Muscle layer of duodenum (tissue), 2 donors: ENCODE results near the gene C11orf16.

ENCODE experiments used
- H3K27ac ChIP-seq: one replicate; pipeline ENCODE4 v1.7.0; 2013; ENCODE audit warnings: mild to moderate bottlenecking, low read length
- H3K27me3 ChIP-seq: one replicate; pipeline ENCODE4 v1.7.0; 2013; ENCODE audit warnings: low read depth, mild to moderate bottlenecking, control low read depth, low read length
- H3K36me3 ChIP-seq, 2 donors: one replicate each; pipeline ENCODE4 v1.7.0; 2013; ENCODE audit warnings: low read length in 2 of 2, control low read depth in 1 of 2, mild to moderate bottlenecking in 1 of 2; ENCODE audit not compliant: insufficient read depth in 2 of 2, control insufficient read depth in 1 of 2
- H3K4me1 ChIP-seq, 2 donors: one replicate each; pipeline ENCODE4 v1.7.0; 2013; ENCODE audit warnings: low read length in 2 of 2, mild to moderate bottlenecking in 2 of 2, control low read depth in 1 of 2, moderate library complexity in 1 of 2; ENCODE audit not compliant: insufficient read depth in 2 of 2, control insufficient read depth in 1 of 2
- H3K4me3 ChIP-seq, 2 donors: one replicate each; pipeline ENCODE4 v1.7.0; 2013; ENCODE audit warnings: low read length in 2 of 2, low read depth in 1 of 2, mild to moderate bottlenecking in 1 of 2
- H3K9me3 ChIP-seq, 2 donors: one replicate each; pipeline ENCODE4 v1.7.0; 2013; ENCODE audit warnings: low read length in 2 of 2, control low read depth in 1 of 2, mild to moderate bottlenecking in 1 of 2; ENCODE audit not compliant: control insufficient read depth in 1 of 2
- donor health status: healthy.

The C11orf16 gene

GRCh38 chr11:8873741-8874405 is 58.9 kb downstream of the C11orf16 start:
- Histone ChIP-seq H3K4me1 (peaks cover 0 to 23% of the 10 kb centered on the region in 2 donors), H3K36me3 (no peaks in the 10 kb centered on the region), H3K27ac (peak overlapping the region; percentile 42), H3K4me3 (peak overlapping the region in 1 of 2 donors; percentile 10), H3K27me3 (peaks cover 3% of the 10 kb centered on the region), H3K9me3 (no peaks in the 10 kb centered on the region)

GRCh38 chr11:8871962-8872361 is 60.8 kb downstream of the C11orf16 start:
- Histone ChIP-seq H3K36me3 (no peaks in the 10 kb centered on the region), H3K27me3 (peaks cover 3% of the 10 kb centered on the region), H3K4me1 (peaks cover 0 to 27% of the 10 kb centered on the region in 2 donors), H3K9me3 (no peaks in the 10 kb centered on the region), H3K4me3 (peak overlapping the region; percentile 84 to 86), H3K27ac (peak overlapping the region; percentile 47)

- H3K36me3 ChIP-seq: no peaks in the 10 kb centered on the region
- H3K27ac ChIP-seq: peak overlapping the region; percentile 47
- H3K27me3 ChIP-seq: peaks cover 3% of the 10 kb centered on the region
- H3K4me3 ChIP-seq: peak overlapping the region; percentile 84 to 86
- H3K4me1 ChIP-seq: peaks cover 0 to 27% of the 10 kb centered on the region in 2 donors
- H3K9me3 ChIP-seq: no peaks in the 10 kb centered on the region
Measured at GRCh38 chr11:8871171-8871775, 61.5 kb downstream of the C11orf16 start.

GRCh38 chr11:8870411-8871170 is 62.2 kb downstream of the C11orf16 start:
- Histone ChIP-seq H3K4me3 (peak overlapping the region; percentile 84 to 86), H3K27me3 (peaks cover 3% of the 10 kb centered on the region), H3K4me1 (peaks cover 0 to 27% of the 10 kb centered on the region in 2 donors)

More at GRCh38 chr11:8870411-8871170, 62.2 kb downstream of the C11orf16 start:
- Histone ChIP-seq H3K36me3 (no peaks in the 10 kb centered on the region), H3K9me3 (no peaks in the 10 kb centered on the region), H3K27ac (peak overlapping the region; percentile 19)
